ENCODE data around the gene MTNR1A.

- TF ChIP-seq CTCF (conservative IDR thresholded peaks at IDR 0.05 in 1 of 2, IDR thresholded peaks at IDR 0.05 in 1 of 2; ENCODE audit: extremely low read depth in 1 of 2, insufficient read depth in 1 of 2, low read depth in 1 of 2, low read length in 2 of 2) = no peak
- no peak for TF ChIP-seq EZH2 (IDR thresholded peaks at IDR 0.05; ENCODE audit: borderline replicate concordance, low read length)
Measured at GRCh38 chr4:186602978-186603377, 47.6 kb upstream of the MTNR1A start.
